Nephron progenitor cell (in vitro differentiated cells): ENCODE measurements around the gene SLC47A2.

ENCODE experiments used
- DNase-seq: peaks from one replicate; pipeline ENCODE4 v3.0.0; 2021
- H3K27ac Mint-ChIP-seq: 2 replicates; pipeline ENCODE4 v1.8.0; 2021; ENCODE audit warnings: mild to moderate bottlenecking, moderate library complexity, mixed read lengths
- H3K27me3 Mint-ChIP-seq: 2 replicates; pipeline ENCODE4 v1.8.0; 2021; ENCODE audit warnings: mild to moderate bottlenecking, low read depth, mixed read lengths; ENCODE audit not compliant: poor library complexity
- H3K36me3 Mint-ChIP-seq: 2 replicates; pipeline ENCODE4 v1.8.0; 2021; ENCODE audit warnings: low read depth, mixed read lengths
- H3K4me1 Mint-ChIP-seq: 2 replicates; pipeline ENCODE4 v1.8.0; 2021; ENCODE audit warnings: mixed read lengths
- H3K4me3 Mint-ChIP-seq: 2 replicates; pipeline ENCODE4 v1.8.0; 2021; ENCODE audit warnings: mild to moderate bottlenecking, moderate library complexity, mixed read lengths
- H3K9me3 Mint-ChIP-seq: 2 replicates; pipeline ENCODE4 v1.8.0; 2021; ENCODE audit warnings: mild to moderate bottlenecking, moderate library complexity, mixed read lengths
- TF ChIP-seq, protein P1 (sequence below): fragments of 200-600 bp; sonication (generic); IDR thresholded peaks from 2 replicates; pipeline ENCODE4 v1.5.0; 2021; ENCODE audit warnings: antibody characterized with exemption

Gene SLC47A2

DNA sequence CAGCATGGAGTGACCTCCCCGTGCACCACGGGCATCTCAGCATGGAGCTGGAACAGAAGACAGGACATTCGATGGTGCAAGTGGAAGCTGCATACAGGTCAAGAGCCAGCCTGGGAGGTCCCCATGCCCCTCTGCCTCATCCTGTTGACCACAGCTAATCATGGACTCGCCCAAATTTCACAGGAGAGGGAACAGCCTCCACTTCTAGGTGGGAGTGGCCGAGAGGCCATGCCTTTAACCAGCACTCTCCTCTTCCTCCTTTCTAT is 3.8 kb upstream of the SLC47A2 start:
- H3K4me1 Mint-ChIP-seq, result peaks cover 43% of the 10 kb centered on the region
- no peaks in the 10 kb centered on the region for H3K9me3 Mint-ChIP-seq
- H3K36me3 Mint-ChIP-seq, result no peaks in the 10 kb centered on the region
- DNase-seq, result no peak
- H3K4me3 Mint-ChIP-seq, result no peak overlapping the region
- TF ChIP-seq, protein P1, sequence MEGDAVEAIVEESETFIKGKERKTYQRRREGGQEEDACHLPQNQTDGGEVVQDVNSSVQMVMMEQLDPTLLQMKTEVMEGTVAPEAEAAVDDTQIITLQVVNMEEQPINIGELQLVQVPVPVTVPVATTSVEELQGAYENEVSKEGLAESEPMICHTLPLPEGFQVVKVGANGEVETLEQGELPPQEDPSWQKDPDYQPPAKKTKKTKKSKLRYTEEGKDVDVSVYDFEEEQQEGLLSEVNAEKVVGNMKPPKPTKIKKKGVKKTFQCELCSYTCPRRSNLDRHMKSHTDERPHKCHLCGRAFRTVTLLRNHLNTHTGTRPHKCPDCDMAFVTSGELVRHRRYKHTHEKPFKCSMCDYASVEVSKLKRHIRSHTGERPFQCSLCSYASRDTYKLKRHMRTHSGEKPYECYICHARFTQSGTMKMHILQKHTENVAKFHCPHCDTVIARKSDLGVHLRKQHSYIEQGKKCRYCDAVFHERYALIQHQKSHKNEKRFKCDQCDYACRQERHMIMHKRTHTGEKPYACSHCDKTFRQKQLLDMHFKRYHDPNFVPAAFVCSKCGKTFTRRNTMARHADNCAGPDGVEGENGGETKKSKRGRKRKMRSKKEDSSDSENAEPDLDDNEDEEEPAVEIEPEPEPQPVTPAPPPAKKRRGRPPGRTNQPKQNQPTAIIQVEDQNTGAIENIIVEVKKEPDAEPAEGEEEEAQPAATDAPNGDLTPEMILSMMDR, result no peak
- no peak overlapping the region for H3K27ac Mint-ChIP-seq
- peaks cover 5% of the 10 kb centered on the region for H3K27me3 Mint-ChIP-seq

DNA sequence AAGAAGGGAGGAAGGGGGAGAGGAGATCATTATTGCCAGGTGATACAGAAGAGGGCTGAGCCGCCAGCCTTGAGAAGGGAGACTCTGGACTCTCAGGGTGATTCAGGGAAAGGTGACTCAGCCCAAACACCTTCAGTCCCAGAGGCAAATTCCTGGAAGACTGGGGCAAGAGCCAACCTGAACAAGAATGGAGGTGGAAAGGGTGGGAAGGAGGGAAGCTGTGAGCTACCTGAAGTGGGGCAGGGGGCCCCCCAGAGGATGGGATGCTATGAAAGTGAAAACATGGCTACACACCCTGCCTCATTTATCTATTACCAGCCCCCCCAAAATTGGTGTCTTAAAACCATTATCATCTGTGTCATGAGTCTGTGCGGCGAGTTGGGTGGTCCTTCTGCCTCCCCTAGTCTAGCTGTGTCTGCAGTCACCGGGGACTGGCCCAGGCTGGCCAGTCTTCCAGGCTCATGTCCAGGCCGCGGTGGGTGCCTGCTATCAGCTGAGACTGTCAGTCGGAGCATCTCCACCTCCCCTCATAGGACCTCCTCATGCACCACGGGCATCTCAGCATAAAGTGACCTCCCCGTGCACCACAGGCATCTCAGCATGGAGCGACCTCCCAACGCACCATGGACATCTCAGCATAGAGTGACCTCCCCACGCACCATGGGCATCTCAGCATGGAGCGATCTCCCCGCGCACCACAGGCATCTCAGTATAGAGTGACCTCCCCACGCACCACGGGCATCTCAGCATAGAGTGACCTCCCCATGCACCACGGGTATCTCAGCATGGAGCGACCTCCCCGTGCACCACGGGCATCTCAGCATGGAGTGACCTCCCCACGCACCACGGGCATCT is 3.2 kb upstream of the SLC47A2 start:
- Mint-ChIP-seq H3K4me3 (no peak overlapping the region), H3K4me1 (peaks cover 47% of the 10 kb centered on the region)

DNA sequence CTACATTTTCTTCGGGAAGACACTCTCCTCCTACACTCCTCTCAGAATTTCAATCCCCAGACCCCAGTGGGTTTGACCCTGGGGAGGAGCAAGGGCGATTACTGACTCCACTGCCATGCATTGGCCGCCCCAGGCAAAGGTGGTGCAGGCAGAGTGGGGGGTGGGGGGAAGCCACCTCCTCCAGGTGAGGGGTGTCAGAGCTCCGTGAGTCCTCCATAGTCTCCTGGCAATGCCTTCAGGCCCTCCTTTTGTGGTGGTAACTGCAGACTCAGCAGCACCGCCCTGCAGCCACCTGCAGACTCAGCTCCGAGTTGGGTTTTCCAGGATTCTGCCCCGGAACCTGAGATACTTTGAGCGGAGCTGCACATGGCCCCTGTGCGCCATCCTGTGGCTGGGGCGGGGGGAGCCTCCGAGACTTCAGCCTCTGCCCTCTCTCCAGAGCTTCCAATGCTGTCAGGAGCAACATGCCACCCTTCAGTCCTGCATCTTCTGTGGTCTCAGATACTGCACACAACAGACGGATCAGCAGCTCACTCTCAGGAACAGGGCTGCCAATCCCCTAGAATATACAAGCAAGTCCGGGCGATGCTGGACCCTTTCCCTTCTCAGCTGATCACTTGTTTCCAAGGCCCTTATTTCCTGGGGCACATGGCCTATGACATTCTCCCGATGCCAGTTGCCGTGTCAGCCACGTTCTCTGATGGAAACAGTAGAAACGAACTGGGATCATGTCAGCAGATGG is 2.4 kb upstream of the SLC47A2 start:
- Mint-ChIP-seq H3K9me3 (no peaks in the 10 kb centered on the region), H3K4me1 (peaks cover 51% of the 10 kb centered on the region), H3K36me3 (no peaks in the 10 kb centered on the region), H3K4me3 (no peak overlapping the region), H3K27me3 (peaks cover 5% of the 10 kb centered on the region), H3K27ac (peak overlapping the region; percentile 44)
- DNase-seq, result no peak
- TF ChIP-seq, protein P1, result no peak

More for the DNA sequence above, 3.2 kb upstream of the SLC47A2 start:
- Mint-ChIP-seq H3K36me3 (no peaks in the 10 kb centered on the region), H3K27me3 (peaks cover 5% of the 10 kb centered on the region), H3K27ac (peak overlapping the region; percentile 44), H3K9me3 (no peaks in the 10 kb centered on the region)
- DNase-seq, result no peak
- TF ChIP-seq, protein P1, result no peak

DNA sequence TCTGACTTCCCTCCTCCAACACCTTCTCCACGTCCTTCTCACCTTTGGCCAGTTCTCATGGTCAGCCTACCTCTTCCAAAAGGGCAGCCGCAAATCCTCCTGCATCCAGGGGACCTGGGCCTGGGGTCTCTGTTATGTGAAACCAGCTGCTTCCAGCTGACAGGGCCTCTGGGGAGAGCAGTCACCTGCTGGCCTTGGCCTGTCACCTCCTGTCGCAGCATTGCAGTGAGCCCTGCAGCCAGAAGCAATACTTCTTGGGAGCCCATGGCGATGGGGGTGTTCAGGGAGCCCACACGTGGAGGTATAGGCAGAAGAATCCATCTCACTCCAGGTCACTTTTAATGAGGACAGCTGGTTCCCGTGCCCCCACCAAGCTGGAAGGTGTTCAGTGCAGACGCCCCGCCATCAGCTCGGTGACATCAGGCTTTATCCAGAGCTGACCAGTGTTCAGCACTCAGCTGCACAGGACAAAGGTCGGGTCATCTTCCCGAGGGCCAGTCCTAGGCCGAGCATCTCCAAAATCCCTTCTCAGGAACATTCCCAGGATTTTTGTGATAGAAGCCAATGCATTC is 1.7 kb upstream of the SLC47A2 start:
- H3K27ac Mint-ChIP-seq, result no peak overlapping the region
- H3K4me1 Mint-ChIP-seq, result peaks cover 51% of the 10 kb centered on the region
- no peak for DNase-seq
- H3K4me3 Mint-ChIP-seq, result no peak overlapping the region
- TF ChIP-seq, protein P1, result no peak
- H3K27me3 Mint-ChIP-seq, result peaks cover 5% of the 10 kb centered on the region
- H3K36me3 Mint-ChIP-seq, result no peaks in the 10 kb centered on the region
- no peaks in the 10 kb centered on the region for H3K9me3 Mint-ChIP-seq

DNA sequence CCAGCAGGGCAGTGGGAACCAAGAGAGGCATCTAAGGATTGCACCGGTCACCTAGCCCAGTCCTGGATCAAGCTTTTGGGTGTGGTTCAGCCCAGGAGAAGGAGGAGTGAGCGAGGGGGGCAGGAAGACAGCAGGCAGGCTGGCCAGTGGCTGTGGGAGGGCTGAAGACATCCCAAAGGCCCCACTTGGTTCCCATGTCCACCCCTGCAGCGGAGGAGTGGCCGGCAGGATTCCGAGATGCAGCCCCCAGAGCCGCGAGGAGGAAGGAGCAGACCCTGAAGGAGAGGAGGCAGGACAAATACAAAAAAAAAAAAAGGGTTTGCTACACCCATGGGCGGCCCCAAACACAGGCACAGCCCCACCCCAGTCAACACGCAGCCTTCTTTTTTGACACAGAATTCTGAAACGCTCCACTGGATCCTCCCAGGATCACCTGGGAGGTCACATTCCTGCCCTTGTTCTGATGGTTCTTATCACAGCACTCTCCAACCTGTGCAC is 1.1 kb upstream of the SLC47A2 start:
- Mint-ChIP-seq H3K9me3 (no peaks in the 10 kb centered on the region), H3K4me1 (peaks cover 51% of the 10 kb centered on the region), H3K27ac (no peak overlapping the region), H3K36me3 (no peaks in the 10 kb centered on the region), H3K27me3 (peaks cover 6% of the 10 kb centered on the region), H3K4me3 (no peak overlapping the region)
- TF ChIP-seq, protein P1, result no peak
- no peak for DNase-seq
